ENCODE measurements around the gene ZFYVE27.

ZFYVE27 gene

GRCh38 chr10:97795886-97796285 lies 59.0 kb downstream of the ZFYVE27 start:
- no peak for DNase-seq

- DNase-seq = no peak
These were observed 59.7 kb downstream of the ZFYVE27 start for GRCh38 chr10:97796651-97797050.

DNA sequence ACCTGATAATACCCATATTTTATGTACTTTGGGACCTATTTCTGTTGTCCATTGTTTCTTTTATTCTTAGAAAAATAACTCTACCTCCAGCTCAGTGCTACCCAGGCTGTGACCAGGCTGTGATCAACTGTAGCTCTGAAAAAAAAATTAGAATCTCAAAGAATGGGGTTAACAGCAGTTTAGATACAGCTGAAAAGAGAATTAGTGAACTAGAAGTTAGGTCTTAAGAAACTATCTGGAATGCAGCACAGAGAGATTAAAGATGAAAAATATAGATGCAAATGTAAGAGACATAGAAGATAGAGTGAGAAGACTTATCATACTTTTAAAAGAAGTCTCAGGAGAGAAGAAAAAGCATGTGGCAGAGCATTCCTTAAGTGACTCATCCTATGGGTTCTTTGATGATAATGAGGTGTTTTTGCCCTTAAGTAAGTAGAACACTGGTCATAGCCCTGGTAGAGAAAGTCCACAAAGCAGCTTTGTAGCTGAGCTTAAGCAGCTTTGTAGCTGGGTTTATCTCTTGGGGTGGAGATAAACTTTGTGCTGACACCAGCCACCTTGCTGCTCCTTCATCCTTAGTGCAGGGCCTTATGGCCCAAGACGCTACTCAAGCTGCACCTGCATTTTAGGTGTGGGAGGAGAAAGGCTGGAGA lies 62.2 kb downstream of the ZFYVE27 start:
- DNase-seq = no peak

DNA sequence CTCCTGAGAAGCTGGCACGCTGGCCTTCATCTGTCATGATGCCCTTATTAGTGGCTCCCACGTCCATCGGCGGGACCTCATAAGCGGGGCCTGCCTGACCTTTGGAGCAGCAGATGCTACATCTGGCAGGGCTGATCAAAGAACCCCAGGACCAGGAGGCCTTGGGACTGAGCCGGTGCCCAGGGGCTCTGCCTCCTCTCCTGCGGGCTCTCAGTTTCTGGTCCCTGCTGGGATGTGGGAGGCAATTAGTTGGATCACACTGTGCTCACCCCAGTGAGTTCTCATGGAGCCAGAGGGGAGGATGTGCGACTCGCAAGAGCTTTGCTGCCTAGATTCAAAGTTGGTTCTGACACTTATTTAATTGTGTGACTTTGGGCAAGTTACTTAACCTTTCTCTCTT lies 63.5 kb downstream of the ZFYVE27 start:
- DNase-seq = no peak

- no peak for DNase-seq
These were observed 64.5 kb downstream of the ZFYVE27 start for GRCh38 chr10:97801422-97801821.

- no peak for DNase-seq
These were observed 68.4 kb downstream of the ZFYVE27 start for GRCh38 chr10:97805096-97805884.

GRCh38 chr10:97805949-97806348 lies 69.0 kb downstream of the ZFYVE27 start:
- DNase-seq = no peak

- DNase-seq = no peak
These were observed 73.5 kb downstream of the ZFYVE27 start for GRCh38 chr10:97810446-97810845.

All from activated naive CD4-positive, alpha-beta T cell treated with anti-CD3 and anti-CD28 coated beads, Interleukin-2, amount 50 U/mL, for 16 hours (primary cell).